ENCODE measurements around the gene FBXL3. TPM values are rescaled to one million over a fixed set of nuclear protein-coding genes. Genes with fewer than 3 reads are reported as not detected.

Gene FBXL3
- polyA plus RNA-seq, 1 donor from 2014 or later = 44.1 TPM

GRCh38 chr13:76992548-76993001 is 34.4 kb downstream of the FBXL3 start:
- no peak for TF ChIP-seq CTCF (IDR thresholded peaks at IDR 0.05; ENCODE audit: poor library complexity, severe bottlenecking)
- TF ChIP-seq POLR2AphosphoS5 (IDR thresholded peaks at IDR 0.05) = no peak
- no peak for TF ChIP-seq MXI1 (conservative IDR thresholded peaks at IDR 0.05; ENCODE audit: poor library complexity, severe bottlenecking)
- no peak for TF ChIP-seq REST (IDR thresholded peaks at IDR 0.05; ENCODE audit: borderline replicate concordance)
- no peak for TF ChIP-seq RAD21 (conservative IDR thresholded peaks at IDR 0.05)
- no peak for TF ChIP-seq EZH2 (IDR thresholded peaks at IDR 0.05; ENCODE audit: borderline replicate concordance, insufficient read depth, low read length, poor library complexity, severe bottlenecking)
- H3K9me3 ChIP-seq (ENCODE audit: low read length) = no peaks in the 10 kb centered on the region
- H2AFZ ChIP-seq (ENCODE audit: low read depth, low read length) = peak overlapping the region; percentile 90
- H3F3A ChIP-seq (ENCODE audit: insufficient read depth, low read length, poor library complexity, severe bottlenecking) = no peaks in the 10 kb centered on the region
- H3K9me2 ChIP-seq (ENCODE audit: insufficient read depth, low read length) = no peaks in the 10 kb centered on the region
- H3K36me3 ChIP-seq (ENCODE audit: insufficient read depth, low read length) = no peaks in the 10 kb centered on the region
- peak overlapping the region; percentile 68 for H3K27ac ChIP-seq (ENCODE audit: low read length)
- peak overlapping the region; percentile 83 for H3K9ac ChIP-seq (ENCODE audit: low read length)
- peak overlapping the region; percentile 94 for H3K4me3 ChIP-seq (ENCODE audit: low read length)
- peak overlapping the region; percentile 66 for H3K4me2 ChIP-seq (ENCODE audit: low read length)
- H3K79me2 ChIP-seq (replicated peaks; ENCODE audit: insufficient read depth, low read length) = no peaks in the 10 kb centered on the region
- no peaks in the 10 kb centered on the region for H3K27me3 ChIP-seq (ENCODE audit: insufficient read depth, low read depth, low read length)
- H4K20me1 ChIP-seq (ENCODE audit: insufficient read depth) = no peaks in the 10 kb centered on the region

GRCh38 chr13:76991796-76992547 is 35.0 kb downstream of the FBXL3 start, which contains the start of gene CLN5:
Gene CLN5, plus strand, starts transcription at chr13:76992081. Its CDS starts 18 bp downstream, at chr13:76992099.
- H3K27ac ChIP-seq (ENCODE audit: low read length) = peak within 1 kb of the TSS; percentile 68
- TF ChIP-seq TAF1 (IDR thresholded peaks at IDR 0.05; ENCODE audit: low read depth) (peak; percentile 59), MXI1 (conservative IDR thresholded peaks at IDR 0.05; ENCODE audit: poor library complexity, severe bottlenecking) (peak; percentile 81), SMC3 (conservative IDR thresholded peaks at IDR 0.05; ENCODE audit: poor library complexity) (peak; percentile 16), REST (IDR thresholded peaks at IDR 0.05; ENCODE audit: borderline replicate concordance) (peak; percentile 26), RAD21 (conservative IDR thresholded peaks at IDR 0.05) (no peak), CTCF (IDR thresholded peaks at IDR 0.05; ENCODE audit: poor library complexity, severe bottlenecking) (no peak), POLR2AphosphoS5 (IDR thresholded peaks at IDR 0.05) (peak; percentile 93), EP300 (conservative IDR thresholded peaks at IDR 0.05; ENCODE audit: poor library complexity, severe bottlenecking) (peak; percentile 57), EZH2 (IDR thresholded peaks at IDR 0.05; ENCODE audit: borderline replicate concordance, insufficient read depth, low read length, poor library complexity, severe bottlenecking) (no peak)

More at GRCh38 chr13:76991796-76992547, 35.0 kb downstream of the FBXL3 start, which contains the start of gene CLN5:
- Histone ChIP-seq H3K4me3 (ENCODE audit: low read length) (peak within 1 kb of the TSS; percentile 94), H3K9me2 (ENCODE audit: insufficient read depth, low read length) (no peaks in the 10 kb centered on the region), H3K79me2 (replicated peaks; ENCODE audit: insufficient read depth, low read length) (no peaks in the 10 kb centered on the region), H3K9me3 (ENCODE audit: low read length) (no peaks in the 10 kb centered on the region), H3K9ac (ENCODE audit: low read length) (peak within 1 kb of the TSS; percentile 83), H3K4me2 (ENCODE audit: low read length) (peak within 1 kb of the TSS; percentile 66), H4K20me1 (ENCODE audit: insufficient read depth) (no peaks in the 10 kb centered on the region), H3K27me3 (ENCODE audit: insufficient read depth, low read depth, low read length) (no peaks in the 10 kb centered on the region), H3K36me3 (ENCODE audit: insufficient read depth, low read length) (no peaks in the 10 kb centered on the region), H2AFZ (ENCODE audit: low read depth, low read length) (peak within 1 kb of the TSS; percentile 90), H3F3A (ENCODE audit: insufficient read depth, low read length, poor library complexity, severe bottlenecking) (no peaks in the 10 kb centered on the region)

All from neural cell (in vitro differentiated cells).